Measurements from ENCODE around the gene PAQR7. TPM values are rescaled to one million over a fixed set of nuclear protein-coding genes. Genes with fewer than 3 reads are reported as not detected.

Gene PAQR7
- total RNA-seq, 1 experiment from 2014 or later, result 6.4 TPM

DNA sequence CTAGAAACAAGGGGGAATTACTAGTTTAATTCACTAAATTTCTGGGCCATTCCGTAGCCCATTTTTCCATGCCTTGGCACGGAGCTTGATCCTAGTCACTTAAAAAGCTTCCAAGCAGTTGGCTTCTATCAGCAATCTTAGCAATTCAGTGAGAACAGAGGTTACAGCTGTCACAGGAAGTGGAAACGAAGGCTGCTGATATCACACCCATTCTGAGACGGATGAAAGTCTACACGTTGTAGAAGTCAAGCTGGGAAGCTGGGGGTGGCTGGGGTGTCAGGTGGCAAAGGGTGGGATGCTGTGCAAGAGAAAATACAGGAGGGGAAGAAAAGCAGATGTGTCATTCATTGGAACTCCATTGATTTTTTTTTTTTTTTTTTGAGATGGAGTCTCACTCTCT is 42.5 kb upstream of the PAQR7 start:
- H3K27ac ChIP-seq (ENCODE audit: low read length), result no peak overlapping the region
- TF ChIP-seq EZH2phosphoT487 (IDR thresholded peaks at IDR 0.05; ENCODE audit: borderline replicate concordance, low read length), result no peak
- TF ChIP-seq, protein P1, sequence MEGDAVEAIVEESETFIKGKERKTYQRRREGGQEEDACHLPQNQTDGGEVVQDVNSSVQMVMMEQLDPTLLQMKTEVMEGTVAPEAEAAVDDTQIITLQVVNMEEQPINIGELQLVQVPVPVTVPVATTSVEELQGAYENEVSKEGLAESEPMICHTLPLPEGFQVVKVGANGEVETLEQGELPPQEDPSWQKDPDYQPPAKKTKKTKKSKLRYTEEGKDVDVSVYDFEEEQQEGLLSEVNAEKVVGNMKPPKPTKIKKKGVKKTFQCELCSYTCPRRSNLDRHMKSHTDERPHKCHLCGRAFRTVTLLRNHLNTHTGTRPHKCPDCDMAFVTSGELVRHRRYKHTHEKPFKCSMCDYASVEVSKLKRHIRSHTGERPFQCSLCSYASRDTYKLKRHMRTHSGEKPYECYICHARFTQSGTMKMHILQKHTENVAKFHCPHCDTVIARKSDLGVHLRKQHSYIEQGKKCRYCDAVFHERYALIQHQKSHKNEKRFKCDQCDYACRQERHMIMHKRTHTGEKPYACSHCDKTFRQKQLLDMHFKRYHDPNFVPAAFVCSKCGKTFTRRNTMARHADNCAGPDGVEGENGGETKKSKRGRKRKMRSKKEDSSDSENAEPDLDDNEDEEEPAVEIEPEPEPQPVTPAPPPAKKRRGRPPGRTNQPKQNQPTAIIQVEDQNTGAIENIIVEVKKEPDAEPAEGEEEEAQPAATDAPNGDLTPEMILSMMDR (conservative IDR thresholded peaks at IDR 0.05; ENCODE audit: low read depth, low read length), result no peak
- no peak for TF ChIP-seq EZH2 (IDR thresholded peaks at IDR 0.05; ENCODE audit: low read length, unreplicated experiment)
- ATAC-seq, result no peak
- H3K9ac ChIP-seq (ENCODE audit: low read length), result no peak overlapping the region
- DNase-seq, result no peak
- H3F3A ChIP-seq (ENCODE audit: low read length, unreplicated experiment), result no peaks in the 10 kb centered on the region
- H3K4me2 ChIP-seq (ENCODE audit: low read length), result no peak overlapping the region
- no peak overlapping the region for H3K4me3 ChIP-seq (ENCODE audit: low read length)
- H3K4me1 ChIP-seq (ENCODE audit: insufficient read depth, low read length), result peaks cover 7% of the 10 kb centered on the region; the same call in 1 of the 2 replicates
- no peak overlapping the region for H2AFZ ChIP-seq (ENCODE audit: low read length)
- no peaks in the 10 kb centered on the region for H3K27me3 ChIP-seq (ENCODE audit: low read length)
- H3K9me2 ChIP-seq (replicated peaks; ENCODE audit: low read length), result no peaks in the 10 kb centered on the region
- ChIA-PET POLR2A (ENCODE audit: unreplicated experiment) (no interaction called here), CTCF (no interaction called here)
- H4K20me1 ChIP-seq (ENCODE audit: low read length), result no peaks in the 10 kb centered on the region
- no peaks in the 10 kb centered on the region for H3K79me2 ChIP-seq (ENCODE audit: low read length)
- BruUV-seq (replicated peaks), result no TSS peak
- no peaks in the 10 kb centered on the region for H3K36me3 ChIP-seq (ENCODE audit: low read depth, low read length)
- H3K9me3 ChIP-seq (ENCODE audit: low read length), result no peaks in the 10 kb centered on the region
- intact Hi-C loops (cut with micrococcal nuclease), result no loop called here

DNA sequence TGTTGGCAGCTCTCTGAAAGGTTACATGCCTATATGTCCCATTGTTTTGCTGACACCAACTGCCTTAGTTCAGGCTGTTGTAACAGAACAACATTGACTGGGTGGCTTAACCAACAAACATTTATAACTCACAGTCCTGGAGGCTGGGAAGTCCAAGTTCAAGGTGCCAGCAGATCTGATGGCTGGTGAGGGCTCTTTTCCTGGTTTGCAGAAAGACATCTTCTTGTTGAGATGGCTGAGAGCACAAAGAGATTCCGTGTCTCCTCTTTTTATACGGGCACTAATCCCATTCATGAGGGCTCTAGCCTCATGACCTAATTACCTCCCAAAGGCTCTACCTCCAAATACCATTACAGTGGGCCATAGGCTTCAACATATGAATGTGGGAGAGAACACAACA is 41.0 kb upstream of the PAQR7 start:
- no peaks in the 10 kb centered on the region for H4K20me1 ChIP-seq (ENCODE audit: low read length)
- H2AFZ ChIP-seq (ENCODE audit: low read length), result no peak overlapping the region
- H3K9ac ChIP-seq (ENCODE audit: low read length), result no peak overlapping the region
- no peaks in the 10 kb centered on the region for H3K27me3 ChIP-seq (ENCODE audit: low read length)
- no peak for TF ChIP-seq EZH2phosphoT487 (IDR thresholded peaks at IDR 0.05; ENCODE audit: borderline replicate concordance, low read length)
- TF ChIP-seq, protein P1 (conservative IDR thresholded peaks at IDR 0.05; ENCODE audit: low read depth, low read length), result no peak
- no peak for TF ChIP-seq EZH2 (IDR thresholded peaks at IDR 0.05; ENCODE audit: low read length, unreplicated experiment)
- DNase-seq, result no peak
- H3K9me2 ChIP-seq (replicated peaks; ENCODE audit: low read length), result no peaks in the 10 kb centered on the region
- intact Hi-C loops (cut with micrococcal nuclease), result no loop called here
- no peak overlapping the region for H3K4me3 ChIP-seq (ENCODE audit: low read length)
- no peaks in the 10 kb centered on the region for H3K9me3 ChIP-seq (ENCODE audit: low read length)
- no peak overlapping the region for H3K4me2 ChIP-seq (ENCODE audit: low read length)
- no peaks in the 10 kb centered on the region for H3F3A ChIP-seq (ENCODE audit: low read length, unreplicated experiment)
- no peak overlapping the region for H3K27ac ChIP-seq (ENCODE audit: low read length)
- H3K4me1 ChIP-seq (ENCODE audit: insufficient read depth, low read length), result peaks cover 11% of the 10 kb centered on the region; the same call in 1 of the 2 replicates
- H3K36me3 ChIP-seq (ENCODE audit: low read depth, low read length), result no peaks in the 10 kb centered on the region
- no peak for ATAC-seq
- ChIA-PET POLR2A (ENCODE audit: unreplicated experiment) (no interaction called here), CTCF (no interaction called here)
- BruUV-seq (replicated peaks), result no TSS peak
- no peaks in the 10 kb centered on the region for H3K79me2 ChIP-seq (ENCODE audit: low read length)

GRCh38 chr1:25914074-25914995 is 38.8 kb upstream of the PAQR7 start:
- Histone ChIP-seq H3K4me3 (ENCODE audit: low read length) (no peak overlapping the region), H3K9ac (ENCODE audit: low read length) (no peak overlapping the region), H3K27me3 (ENCODE audit: low read length) (no peaks in the 10 kb centered on the region), H3K9me3 (ENCODE audit: low read length) (no peaks in the 10 kb centered on the region), H3K79me2 (ENCODE audit: low read length) (no peaks in the 10 kb centered on the region), H3F3A (ENCODE audit: low read length, unreplicated experiment) (no peaks in the 10 kb centered on the region), H3K4me1 (ENCODE audit: insufficient read depth, low read length) (peaks cover 11% of the 10 kb centered on the region; the same call in 1 of the 2 replicates), H2AFZ (ENCODE audit: low read length) (no peak overlapping the region), H3K36me3 (ENCODE audit: low read depth, low read length) (no peaks in the 10 kb centered on the region), H3K4me2 (ENCODE audit: low read length) (no peak overlapping the region), H3K9me2 (replicated peaks; ENCODE audit: low read length) (no peaks in the 10 kb centered on the region), H4K20me1 (ENCODE audit: low read length) (no peaks in the 10 kb centered on the region), H3K27ac (ENCODE audit: low read length) (no peak overlapping the region)
- no peak for TF ChIP-seq EZH2phosphoT487 (IDR thresholded peaks at IDR 0.05; ENCODE audit: borderline replicate concordance, low read length)
- POLR2A ChIA-PET (ENCODE audit: unreplicated experiment), result no interaction called here
- ATAC-seq (no peak), DNase-seq (no peak)
- BruUV-seq (replicated peaks), result no TSS peak
- CTCF ChIA-PET, result no interaction called here
- intact Hi-C loops (cut with micrococcal nuclease), result no loop called here

All from PC-3 (cell line).